Lung (tissue), 13 donors: ENCODE measurements around the gene BHMT. TPM values are rescaled to one million over a fixed set of nuclear protein-coding genes. Genes with fewer than 3 reads are reported as not detected.
A peak's percentile ranks its signal among the peaks of the same experiment; 100 is the strongest.

ENCODE experiments used
- ATAC-seq: fragments of 200-7000 bp; cut with Tn5 transposase; one replicate; pipeline ENCODE4 v1.9.1; 2020; ENCODE audit warnings: moderate number of reproducible peaks; ENCODE audit not compliant: insufficient read depth, low FRiP score
- DNase-seq, 3 donors: peaks; one replicate each; pipeline ENCODE4 v3.0.0-alpha.2; 2013 to 2017
- H3K27ac ChIP-seq, 2 donors: one replicate each; pipeline ENCODE4 v1.5.1; 2013; ENCODE audit warnings: mild to moderate bottlenecking in 2 of 2, moderate library complexity in 2 of 2, control low read depth in 1 of 2, inconsistent platforms in 1 of 2, low read depth in 1 of 2, low read length in 1 of 2
- H3K27me3 ChIP-seq, 3 donors: one replicate each; pipeline ENCODE4 v1.5.1; 2013; ENCODE audit warnings: low read length in 2 of 3; ENCODE audit not compliant: control insufficient read depth in 3 of 3, insufficient read depth in 3 of 3
- H3K36me3 ChIP-seq, 4 donors: one replicate each; pipeline ENCODE4 v1.5.1; 2013; ENCODE audit warnings: low read length in 4 of 4, mild to moderate bottlenecking in 1 of 4, moderate library complexity in 1 of 4; ENCODE audit not compliant: control insufficient read depth in 4 of 4, insufficient read depth in 4 of 4
- H3K4me1 ChIP-seq, 5 donors: one replicate each; pipeline ENCODE4 v1.5.1; 2013; ENCODE audit warnings: low read length in 5 of 5, mild to moderate bottlenecking in 2 of 5, moderate library complexity in 1 of 5; ENCODE audit not compliant: control insufficient read depth in 5 of 5, insufficient read depth in 5 of 5
- H3K4me3 ChIP-seq: one replicate; pipeline ENCODE4 v1.5.1; 2013; ENCODE audit warnings: mild to moderate bottlenecking, control low read depth, moderate library complexity
- H3K9ac ChIP-seq, 2 donors: one replicate each; pipeline ENCODE4 v1.5.1; 2013; ENCODE audit warnings: low read length in 2 of 2, control low read depth in 1 of 2; ENCODE audit not compliant: insufficient read depth in 1 of 2
- H3K9me3 ChIP-seq, 4 donors: one replicate each; pipeline ENCODE4 v1.5.1; 2013; ENCODE audit warnings: low read length in 3 of 4, mild to moderate bottlenecking in 1 of 4, moderate library complexity in 1 of 4; ENCODE audit not compliant: control insufficient read depth in 4 of 4, insufficient read depth in 3 of 4
- WGBS, 2 donors: extraction: QIAGEN DNeasy Blood & Tissue Kit; methylation state at CpG; one replicate each; pipeline ENCODE4 v1.1.7; 2013; 5-methylcytosine and 5-hydroxymethylcytosine counted together
- polyA plus RNA-seq, 2 donors: library from polyadenylated mRNA; stranded (reverse); fragments of 200-250 nt; gene quantifications; one replicate each; pipeline ENCODE4 v1.2.1, GENCODE V29; 2013
- small RNA-seq: library from RNA; depleted of rRNA; stranded (forward); fragments of <200 nt; gene quantifications from one replicate; pipeline ENCODE3, GENCODE V24; 2014; ENCODE audit warnings: low replicate concordance
- total RNA-seq, 2 donors: library from RNA; depleted of rRNA in 1 of 2; stranded (reverse); fragments of >200 nt in 1 of 2; gene quantifications; one replicate each; pipeline ENCODE4 v1.2.1, GENCODE V29; 2014 to 2021
- TF ChIP-seq, protein P1 (sequence below): IDR thresholded peaks from 2 replicates; pipeline ENCODE4 v1.5.1; 2012; ENCODE audit warnings: mild to moderate bottlenecking; ENCODE audit errors: control extremely low read depth, extremely low read depth
- donor health status: control.
- donor health status: control.
- donor health status: Bipolar disorder and iron deficiency.
- donor health status: healthy.
- donor health status: DM: yes; HTN: yes; CAD: no.

BHMT gene
- total and polyA plus RNA-seq, 4 donors, result 0.06 to 0.55 (median 0.46) TPM; not detected in 1

DNA sequence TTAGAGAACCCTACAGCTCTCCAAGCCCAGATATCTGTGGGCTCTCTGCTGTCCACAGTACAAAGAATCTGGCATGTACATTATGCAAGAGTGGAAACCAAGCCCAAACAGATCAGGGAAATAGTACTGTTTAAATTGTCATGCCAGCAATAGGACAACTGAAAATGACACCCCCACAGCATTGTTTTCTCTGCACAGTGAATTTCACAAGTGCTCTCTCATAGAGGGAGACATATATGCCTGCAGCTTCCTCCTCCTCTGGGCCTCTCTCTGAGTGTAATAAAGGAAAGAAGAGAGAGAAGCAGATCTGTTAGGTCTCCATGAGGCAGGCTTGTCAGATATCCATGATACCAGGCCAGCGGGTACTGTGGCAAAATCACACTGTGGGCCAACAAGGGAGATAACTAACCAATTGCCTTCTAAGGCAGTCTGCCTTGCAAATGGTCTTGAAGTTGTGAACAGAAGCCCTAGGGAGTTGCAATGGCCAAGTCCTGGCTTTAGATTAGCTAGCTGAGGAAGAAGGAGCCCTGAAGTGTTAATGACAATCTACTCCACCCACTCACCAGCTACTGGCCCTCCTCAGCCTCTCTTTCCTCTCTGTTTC lies 69.9 kb downstream of the BHMT start:
- TF ChIP-seq, protein P1, sequence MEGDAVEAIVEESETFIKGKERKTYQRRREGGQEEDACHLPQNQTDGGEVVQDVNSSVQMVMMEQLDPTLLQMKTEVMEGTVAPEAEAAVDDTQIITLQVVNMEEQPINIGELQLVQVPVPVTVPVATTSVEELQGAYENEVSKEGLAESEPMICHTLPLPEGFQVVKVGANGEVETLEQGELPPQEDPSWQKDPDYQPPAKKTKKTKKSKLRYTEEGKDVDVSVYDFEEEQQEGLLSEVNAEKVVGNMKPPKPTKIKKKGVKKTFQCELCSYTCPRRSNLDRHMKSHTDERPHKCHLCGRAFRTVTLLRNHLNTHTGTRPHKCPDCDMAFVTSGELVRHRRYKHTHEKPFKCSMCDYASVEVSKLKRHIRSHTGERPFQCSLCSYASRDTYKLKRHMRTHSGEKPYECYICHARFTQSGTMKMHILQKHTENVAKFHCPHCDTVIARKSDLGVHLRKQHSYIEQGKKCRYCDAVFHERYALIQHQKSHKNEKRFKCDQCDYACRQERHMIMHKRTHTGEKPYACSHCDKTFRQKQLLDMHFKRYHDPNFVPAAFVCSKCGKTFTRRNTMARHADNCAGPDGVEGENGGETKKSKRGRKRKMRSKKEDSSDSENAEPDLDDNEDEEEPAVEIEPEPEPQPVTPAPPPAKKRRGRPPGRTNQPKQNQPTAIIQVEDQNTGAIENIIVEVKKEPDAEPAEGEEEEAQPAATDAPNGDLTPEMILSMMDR, result no peak
- Histone ChIP-seq H3K36me3 (no peaks in the 10 kb centered on the region), H3K9me3 (no peaks in the 10 kb centered on the region), H3K4me3 (no peak overlapping the region), H3K27me3 (no peaks in the 10 kb centered on the region), H3K27ac (no peak overlapping the region), H3K9ac (no peak overlapping the region), H3K4me1 (peaks cover 0 to 7% (median 0%) of the 10 kb centered on the region in 5 donors)
- WGBS, 2 donors, result 77 to 89% methylated on average over 1 of the region's 1 CpG
- ATAC-seq (no peak), DNase-seq (peak; percentile 26 to 71 (median 47))

Small RNA genes within 50 kb of the gene (small RNA-seq; reads per million reads assigned to genes)
- 0.21 reads per million, percentile 13 among the genes with 10 or more reads in this experiment for gene RNY3P1

Other genes starting within 250 kb of the BHMT start
- gene ARSB, start 126.5 kb upstream of the BHMT start, total RNA-seq, result 10 to 100 TPM; 13.3 to 17.3 TPM
- 1 to 10 TPM; 3.2 to 8.9 TPM for gene ARSB, start 126.5 kb upstream of the BHMT start, polyA plus RNA-seq
- 1 to 10 TPM; 1.7 to 2.6 TPM for gene DMGDH, start 42.1 kb upstream of the BHMT start, total RNA-seq
- gene DMGDH, start 42.1 kb upstream of the BHMT start, polyA plus RNA-seq, result under 1 TPM; 0.24 to 0.55 TPM
- gene BHMT2, start 42.0 kb upstream of the BHMT start, total RNA-seq, result 1 to 10 TPM; 1.4 to 4.6 TPM
- 1 to 10 TPM; 1.0 to 2.0 TPM for gene BHMT2, start 42.0 kb upstream of the BHMT start, polyA plus RNA-seq
- 10 to 100 TPM in 1 of 2 donors, 1 to 10 TPM in 1; 7.0 to 33.6 TPM for gene JMY, start 124.3 kb downstream of the BHMT start, total RNA-seq
- gene JMY, start 124.3 kb downstream of the BHMT start, polyA plus RNA-seq, result 1 to 10 TPM; 2.0 to 2.8 TPM